GM18517 (cell line): ENCODE data around the gene ELAC2.
"Not testable (repeated sequence)": the region's sequence is repeated elsewhere in the genome, so short reads cannot be mapped to it uniquely, and the experiment has no call there.

ENCODE experiments used
- ATAC-seq: cut with Tn5 transposase; IDR thresholded peaks from one replicate; pipeline ENCODE4 v1.9.1; 2021; ENCODE audit warnings: mild to moderate bottlenecking, moderate library complexity; ENCODE audit not compliant: unreplicated experiment

Gene ELAC2

DNA sequence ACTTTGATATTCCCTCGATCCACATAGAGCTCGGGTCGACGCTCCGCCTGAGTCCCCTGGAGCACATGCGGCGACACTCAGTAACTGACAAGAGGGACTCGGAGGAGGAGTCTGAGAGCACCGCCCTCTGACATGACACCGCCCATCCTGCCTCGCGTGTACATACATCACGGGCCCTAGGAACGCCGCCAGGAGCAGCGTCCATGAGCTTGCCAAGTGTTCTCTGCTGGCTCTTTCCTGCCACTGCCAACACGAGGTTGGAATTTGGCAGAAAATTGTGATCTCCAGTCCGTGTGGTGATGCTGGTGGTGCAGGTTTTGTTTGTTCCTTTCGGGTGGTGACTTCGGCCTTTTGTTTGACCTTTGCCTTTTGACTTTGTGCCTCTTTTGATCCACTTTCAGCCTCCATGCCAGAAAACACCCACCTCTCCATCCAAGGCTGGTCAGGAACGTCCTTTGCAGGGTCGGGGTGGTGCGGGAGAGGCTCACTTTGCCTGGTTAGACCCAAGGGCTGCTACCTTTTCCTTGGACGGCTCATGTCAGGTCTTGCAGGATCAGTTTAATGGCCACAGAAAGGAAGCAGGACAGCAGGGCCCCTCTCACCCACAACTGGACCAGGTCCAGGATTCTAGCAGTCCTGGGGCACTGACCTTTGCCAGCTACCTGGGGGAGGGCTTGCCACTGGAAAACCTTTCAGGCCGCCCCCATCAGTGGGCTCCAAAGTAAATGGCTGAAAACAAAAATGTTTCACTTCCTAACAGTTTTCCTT, 27.6 kb downstream of the ELAC2 start:
- ATAC-seq = no peak

DNA sequence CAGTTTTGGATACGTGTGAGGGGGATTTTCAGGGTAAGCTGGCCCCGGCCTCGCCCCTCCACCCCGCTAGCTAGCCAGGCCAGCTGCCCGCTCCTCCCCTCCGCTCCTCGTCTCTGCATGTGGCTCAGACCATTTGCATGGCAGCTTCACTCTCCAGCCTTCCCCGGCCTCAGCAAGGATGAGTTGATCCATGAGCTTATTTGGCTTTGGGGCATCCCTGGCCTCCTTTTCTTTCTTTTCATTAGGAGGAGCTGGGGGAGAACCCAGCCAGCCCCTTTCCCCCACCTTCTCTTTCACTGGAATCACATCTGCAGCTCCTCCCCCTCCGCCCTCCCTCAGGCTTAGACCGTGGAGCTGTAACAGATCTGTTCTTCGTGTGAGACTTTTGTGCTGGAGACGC, 30.7 kb downstream of the ELAC2 start:
- no peak for ATAC-seq

DNA sequence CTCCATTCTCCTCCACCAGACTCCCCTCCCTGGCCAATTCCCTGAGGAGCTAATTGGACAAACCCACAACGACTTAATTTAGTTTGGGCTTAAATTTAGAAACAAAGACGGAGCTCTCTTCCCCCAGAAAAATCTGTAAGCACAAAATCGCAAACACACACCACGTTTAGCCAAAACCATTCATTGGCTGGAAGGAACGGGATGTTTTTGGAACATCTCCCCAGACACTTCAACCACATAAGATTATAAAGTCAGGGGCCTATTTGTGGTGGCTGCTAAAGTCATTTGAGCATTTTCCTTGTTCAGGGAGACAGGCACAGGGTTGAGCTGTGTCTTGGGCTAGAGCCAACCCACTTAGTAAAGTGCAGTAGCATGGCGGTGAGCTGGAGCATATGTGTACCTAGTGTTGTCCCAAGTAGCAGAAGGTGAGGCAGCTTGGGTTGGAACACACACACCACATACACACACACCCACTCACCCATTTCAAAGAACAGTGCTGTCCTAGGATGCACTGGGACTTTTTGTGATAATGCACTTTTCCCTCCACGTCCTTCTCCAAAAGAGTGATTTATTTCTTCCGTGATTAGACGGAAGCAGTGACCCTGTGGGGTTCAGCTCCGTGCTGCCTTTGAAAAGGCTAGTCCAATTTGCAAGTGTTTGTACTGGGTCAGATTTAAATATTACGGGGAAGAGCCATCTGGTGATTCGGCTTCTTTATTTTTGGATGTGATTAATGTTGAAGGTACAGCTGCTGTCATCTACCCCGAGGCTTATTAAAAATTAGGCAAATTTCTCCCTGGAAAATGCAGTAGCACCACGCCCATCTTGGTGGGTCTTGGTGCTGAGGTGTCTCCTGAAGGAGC, 32.2 kb downstream of the ELAC2 start:
- no peak for ATAC-seq

DNA sequence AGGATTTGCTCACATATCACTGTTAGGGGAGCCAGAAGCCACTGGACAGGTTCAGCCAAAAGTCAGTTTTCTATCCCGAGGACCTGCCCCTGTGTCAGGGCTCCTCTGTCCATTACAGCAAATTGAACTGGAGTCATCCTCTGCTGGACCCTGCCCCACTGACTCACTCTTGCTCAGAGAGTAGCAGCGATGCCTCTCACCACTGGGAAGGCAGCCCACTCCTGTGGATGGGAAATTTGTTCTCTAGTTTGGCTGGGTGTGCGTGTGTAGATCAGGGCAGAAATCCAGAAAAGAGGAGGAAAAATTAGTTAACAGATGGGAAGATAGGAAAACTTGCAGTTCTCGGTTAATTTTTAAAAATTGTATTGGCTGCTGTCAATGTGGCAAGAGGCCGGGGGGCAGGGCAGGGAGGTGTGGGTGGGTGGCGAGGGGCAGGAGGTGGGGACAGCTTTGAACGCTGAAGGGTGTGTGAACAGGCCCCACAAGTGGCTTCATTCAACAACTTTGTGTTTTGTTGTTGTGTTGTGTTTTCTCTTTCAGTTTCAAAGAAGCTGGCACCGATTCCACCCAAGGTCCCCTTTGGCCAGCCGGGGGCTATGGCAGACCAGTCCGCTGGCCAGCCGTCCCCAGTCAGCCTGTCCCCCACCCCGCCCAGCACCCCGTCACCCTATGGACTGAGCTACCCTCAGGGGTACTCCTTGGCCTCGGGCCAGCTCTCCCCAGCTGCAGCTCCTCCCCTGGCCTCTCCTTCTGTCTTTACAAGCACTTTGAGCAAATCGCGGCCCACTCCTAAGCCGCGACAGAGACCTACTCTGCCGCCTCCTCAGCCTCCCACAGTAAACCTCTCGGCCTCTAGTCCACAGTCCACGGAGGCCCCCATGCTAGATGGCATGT, 33.6 kb downstream of the ELAC2 start:
- ATAC-seq = no peak

DNA sequence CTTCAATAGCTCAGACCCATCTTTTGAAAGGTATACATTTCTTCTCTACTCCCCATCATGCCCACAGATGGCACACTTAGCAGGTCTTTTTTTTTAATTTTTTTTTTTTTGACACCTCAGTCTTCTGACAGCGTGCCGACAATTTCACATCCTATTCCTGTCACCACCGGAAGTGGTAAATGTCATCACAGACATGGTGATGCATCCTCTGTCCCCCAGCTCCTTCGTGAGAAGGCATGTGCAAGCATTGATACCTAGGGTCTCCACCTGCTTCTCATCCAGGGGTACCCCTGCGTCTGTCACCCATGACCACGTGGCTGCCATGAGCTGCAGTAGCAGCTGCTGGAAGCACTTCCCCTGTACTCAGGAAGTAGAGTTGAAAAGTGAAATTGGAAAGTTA, 35.6 kb downstream of the ELAC2 start:
- no peak for ATAC-seq

GRCh38 chr17:12979826-12980500, 37.9 kb downstream of the ELAC2 start:
- ATAC-seq = no peak

DNA sequence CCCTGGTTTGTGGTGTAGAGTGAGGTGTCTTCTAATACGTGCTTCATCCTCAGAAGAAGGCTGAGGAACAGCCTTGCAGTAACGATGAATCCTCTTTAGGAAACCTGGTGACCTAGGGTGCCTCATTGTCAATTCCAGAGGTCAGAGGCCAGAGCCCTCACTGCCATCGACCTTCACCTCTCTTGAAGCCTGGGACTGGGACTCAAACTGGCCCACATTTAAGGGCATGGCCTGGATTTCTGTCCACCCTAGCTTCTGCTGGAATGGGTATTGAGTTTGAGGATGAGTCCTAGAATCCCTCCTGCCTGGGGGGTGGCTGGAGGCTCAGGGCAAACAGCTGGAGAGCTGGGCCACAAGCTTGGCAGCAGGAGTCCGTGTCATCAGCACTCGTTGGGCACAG, 38.6 kb downstream of the ELAC2 start:
- ATAC-seq = no peak

- ATAC-seq = not testable (repeated sequence)
Observed at GRCh38 chr17:12978787-12979186, 39.0 kb downstream of the ELAC2 start.

GRCh38 chr17:12977008-12977751, 40.6 kb downstream of the ELAC2 start:
- no peak for ATAC-seq

DNA sequence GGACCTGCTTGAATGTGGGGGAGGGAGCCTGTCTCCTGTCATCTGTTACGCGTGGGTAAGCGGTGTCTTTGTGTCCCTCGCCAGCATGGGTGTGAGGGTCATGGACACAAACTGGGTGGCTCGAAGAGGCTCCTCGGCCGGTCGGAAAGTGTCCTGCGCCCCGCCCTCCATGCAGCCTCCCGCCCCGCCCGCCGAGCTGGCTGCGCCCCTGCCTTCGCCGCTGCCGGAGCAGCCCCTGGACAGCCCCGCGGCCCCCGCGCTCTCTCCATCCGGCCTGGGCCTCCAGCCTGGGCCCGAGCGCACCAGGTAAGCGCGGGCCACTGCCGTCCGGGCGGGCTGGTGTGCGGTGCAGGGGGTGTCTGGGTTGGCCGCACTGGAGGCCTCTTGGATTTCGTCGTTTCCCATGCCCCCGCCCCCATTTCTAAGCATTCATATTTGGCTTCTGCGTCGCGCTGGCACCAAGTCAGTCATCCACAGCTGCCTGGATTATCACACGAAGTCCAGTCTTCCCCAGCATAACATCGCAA, 43.8 kb downstream of the ELAC2 start:
- ATAC-seq = no peak

GRCh38 chr17:12973496-12974004, 44.3 kb downstream of the ELAC2 start:
- ATAC-seq = no peak

DNA sequence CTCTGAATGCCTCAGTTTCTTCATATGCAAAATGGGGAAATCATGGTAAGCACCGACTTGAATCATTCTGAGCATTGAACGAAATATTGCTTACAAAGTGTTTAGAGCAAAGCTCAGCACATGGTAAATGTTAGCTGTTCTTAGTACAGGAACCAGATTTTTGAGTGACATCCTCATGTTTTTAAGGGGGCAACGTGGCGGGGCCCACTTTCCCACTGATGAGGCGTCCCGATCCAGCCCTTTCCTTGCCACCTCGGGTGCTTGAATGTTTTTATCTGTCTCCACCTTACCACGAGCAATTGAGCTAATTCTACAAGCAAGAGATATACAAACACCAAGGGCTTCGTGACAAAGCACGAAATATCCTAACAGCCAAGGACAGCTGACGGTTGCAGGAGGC, 49.9 kb downstream of the ELAC2 start:
- no peak for ATAC-seq

DNA sequence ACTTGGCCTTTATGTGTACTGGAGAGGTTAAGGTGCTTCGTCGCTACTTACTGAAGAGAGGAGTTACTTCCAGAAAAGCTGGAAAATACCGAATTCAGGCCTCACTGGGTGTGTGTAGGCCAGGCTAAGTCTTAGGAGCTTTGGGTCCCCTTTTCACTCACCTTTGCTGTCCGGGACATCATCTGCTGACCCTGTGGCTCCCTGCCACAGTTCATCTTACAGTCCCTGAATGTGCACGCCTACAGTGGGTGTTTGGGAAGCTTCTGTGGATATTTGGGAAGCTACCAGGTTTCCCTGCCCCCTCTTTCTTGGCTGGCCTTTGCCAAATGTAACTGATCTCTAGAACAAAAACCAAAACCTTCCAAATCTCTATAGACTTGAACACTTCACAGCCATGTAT, 51.4 kb downstream of the ELAC2 start:
- ATAC-seq = no peak

DNA sequence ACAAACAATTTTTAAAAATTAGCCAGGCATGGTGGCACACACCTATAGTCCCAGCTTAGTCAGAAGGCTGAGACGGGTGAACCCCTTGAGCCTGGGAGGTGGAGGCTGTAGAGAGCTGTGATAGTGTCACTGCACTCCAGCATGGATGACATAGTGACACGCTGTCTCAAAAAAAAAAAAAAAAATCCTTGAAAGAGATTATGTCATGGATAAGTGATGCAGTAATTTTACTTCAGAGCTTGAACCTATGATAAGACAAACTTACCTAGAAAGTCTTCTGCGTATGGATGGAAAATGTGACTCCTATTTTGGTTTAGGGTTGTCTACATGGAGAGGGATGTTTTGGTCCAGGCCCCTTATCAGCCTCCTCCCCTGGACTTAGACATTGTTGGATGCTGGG, 51.8 kb downstream of the ELAC2 start:
- ATAC-seq = no peak

- no peak for ATAC-seq
Observed at GRCh38 chr17:12964840-12965239, 53.0 kb downstream of the ELAC2 start.

GRCh38 chr17:12964162-12964561, 53.7 kb downstream of the ELAC2 start:
- ATAC-seq = no peak

DNA sequence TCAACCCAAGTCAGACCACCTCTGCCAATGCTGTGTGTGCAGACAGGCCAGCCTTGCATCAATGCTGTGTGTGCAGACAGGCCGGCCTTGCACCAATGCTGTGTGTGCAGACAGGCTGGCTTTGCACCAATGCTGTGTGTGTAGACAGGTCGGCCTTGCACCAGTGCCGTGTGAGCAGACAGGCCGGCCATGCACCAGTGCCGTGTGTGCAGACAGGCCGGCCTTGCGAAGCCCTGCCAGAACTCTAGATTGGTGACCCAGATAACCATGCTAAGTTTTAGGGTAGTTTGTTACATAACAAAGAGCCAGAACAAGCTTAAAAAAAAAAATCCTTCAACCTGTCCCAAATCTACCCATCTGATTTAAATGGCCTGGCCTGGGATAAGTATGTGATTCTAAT, 54.3 kb downstream of the ELAC2 start:
- no peak for ATAC-seq

DNA sequence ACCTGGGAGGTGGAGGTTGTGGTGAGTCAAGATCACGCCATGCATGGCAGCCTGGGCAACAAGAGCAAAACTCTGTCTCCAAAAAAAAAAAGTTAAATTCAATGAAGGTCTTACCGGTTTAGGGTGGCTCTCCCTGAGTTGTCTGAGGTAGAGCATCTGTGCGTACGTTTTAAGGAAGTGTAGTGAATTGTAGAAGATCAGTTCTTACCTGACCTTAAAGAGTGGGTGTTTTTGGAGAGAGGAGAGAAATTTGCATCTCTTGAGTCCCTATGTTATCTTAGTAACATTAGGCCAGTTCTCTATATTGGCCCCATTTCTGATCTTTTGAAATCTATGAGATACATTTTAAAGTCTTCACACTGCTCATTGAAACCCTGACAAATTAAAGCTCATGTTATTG, 56.2 kb downstream of the ELAC2 start:
- ATAC-seq = no peak

DNA sequence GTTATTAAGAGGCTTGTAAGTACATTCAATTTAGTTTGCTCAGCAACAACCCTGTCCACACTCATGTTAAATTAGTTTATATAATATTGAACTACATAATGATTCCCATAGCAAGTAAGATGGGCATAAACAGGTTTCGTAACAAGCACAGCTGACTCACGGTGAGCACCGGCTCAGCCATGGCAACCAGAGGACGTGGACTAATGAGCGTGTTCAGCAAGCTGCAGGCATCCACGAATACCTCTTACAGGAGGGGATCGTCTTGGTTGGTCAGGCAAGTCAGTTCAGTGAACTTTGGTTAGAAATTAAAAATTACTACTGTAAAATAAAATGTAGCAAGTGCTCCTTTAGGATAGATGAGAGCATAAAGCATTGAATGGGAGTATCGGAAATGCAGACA, 58.4 kb downstream of the ELAC2 start:
- no peak for ATAC-seq

DNA sequence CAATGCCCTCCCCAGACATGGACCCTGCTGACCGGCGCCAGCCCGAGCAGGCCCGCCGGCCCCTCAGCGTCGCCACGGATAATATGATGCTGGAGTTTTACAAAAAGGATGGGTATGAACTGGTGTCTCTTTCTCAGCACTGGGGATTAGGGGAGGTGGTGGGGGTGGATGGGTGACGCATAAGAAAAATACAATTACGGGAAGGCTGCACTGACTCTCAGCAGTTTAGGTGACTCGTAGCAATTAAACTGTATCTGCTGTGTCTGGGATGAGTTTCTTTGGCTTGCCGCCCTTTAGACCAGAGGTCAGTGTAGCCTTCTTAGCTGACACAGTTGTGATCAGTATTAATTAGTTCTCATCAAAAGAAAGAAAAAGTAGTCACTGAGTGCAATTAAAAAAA, 59.0 kb downstream of the ELAC2 start:
- no peak for ATAC-seq
